Breast epithelium (tissue), 4 donors: Measurements from ENCODE around the gene TANGO6. TPM values are rescaled to one million over a fixed set of nuclear protein-coding genes. Genes with fewer than 3 reads are reported as not detected.

Source experiments
- DNase-seq, 2 donors: peaks; one replicate each; pipeline ENCODE4 v3.0.0-alpha.2; 2019; ENCODE audit warnings: low spot score in 2 of 2
- H3K27ac ChIP-seq, 2 donors: fragments of 200-600 bp; sonication (generic) in 1 of 2; one replicate each; pipeline ENCODE4 v1.5.1; 2016 to 2019; ENCODE audit warnings: mild to moderate bottlenecking in 1 of 2
- H3K27me3 ChIP-seq, 2 donors: fragments of 200-600 bp; sonication (generic) in 1 of 2; one replicate each; pipeline versions ENCODE4 v1.5.1 to v1.6.0; 2017 to 2019; ENCODE audit warnings: control low read depth in 1 of 2, mild to moderate bottlenecking in 1 of 2
- H3K36me3 ChIP-seq: fragments of 200-600 bp; one replicate; pipeline ENCODE4 v1.5.1; 2019
- H3K4me1 ChIP-seq, 2 donors: fragments of 200-600 bp; sonication (generic); one replicate each; pipeline ENCODE4 v1.5.1; 2016 to 2019; ENCODE audit warnings: control low read depth in 1 of 2
- H3K4me3 ChIP-seq, 3 donors: fragments of 200-600 bp; sonication (generic); 1 replicate in 2 of 3; 2 replicates in 1 of 3; pipeline ENCODE4 v1.5.1; 2016 to 2019; ENCODE audit warnings: mild to moderate bottlenecking in 3 of 3, moderate library complexity in 2 of 3
- H3K9me3 ChIP-seq, 2 donors: fragments of 200-600 bp; sonication (generic) in 1 of 2; one replicate each; pipeline ENCODE4 v1.5.1; 2016 to 2019; ENCODE audit warnings: control low read depth in 1 of 2
- CTCF ChIP-seq, 3 donors: fragments of 450-650 bp; IDR thresholded peaks; one replicate each; pipeline ENCODE4 v1.5.1; 2016 to 2017; ENCODE audit warnings: antibody characterized with exemption in 3 of 3, mild to moderate bottlenecking in 3 of 3, moderate library complexity in 3 of 3
- POLR2A ChIP-seq: fragments of 450-650 bp; IDR thresholded peaks from one replicate; pipeline ENCODE4 v1.6.1; 2016; ENCODE audit warnings: antibody characterized with exemption, mild to moderate bottlenecking, moderate library complexity
- POLR2AphosphoS5 ChIP-seq, 3 donors: sonication (generic); formaldehyde crosslinking; IDR thresholded peaks; one replicate each; pipeline ENCODE4 v1.6.1; 2017; ENCODE audit warnings: antibody characterized with exemption in 3 of 3
- intact Hi-C: fragments of 100-400 bp; cut with DNase I; formaldehyde crosslinking; loops from one replicate; pipeline ENCODE4 v1.15.1; 2023; ENCODE audit warnings: low total_unique reads
- total RNA-seq, 3 donors: library from RNA; depleted of rRNA; stranded (reverse); fragments of >200 nt; gene quantifications; one replicate each; pipeline ENCODE4 v1.1.0, GENCODE V29; 2016

Gene TANGO6
- total RNA-seq, 3 donors from 2014 or later: 13.4 to 26.1 (median 24.6) TPM

GRCh38 chr16:69077251-69077650 is 233.9 kb downstream of the TANGO6 start:
- intact Hi-C loops: no loop called here
- H3K4me1 ChIP-seq: no peaks in the 10 kb centered on the region
- H3K36me3 ChIP-seq: no peaks in the 10 kb centered on the region
- no peaks in the 10 kb centered on the region for H3K9me3 ChIP-seq
- H3K4me3 ChIP-seq: no peak overlapping the region
- no peak for TF ChIP-seq POLR2A
- TF ChIP-seq POLR2AphosphoS5 (IDR thresholded peaks at IDR 0.05): no peak
- no peak for TF ChIP-seq CTCF (IDR thresholded peaks at IDR 0.05)
- DNase-seq: no peak
- H3K27me3 ChIP-seq: no peaks in the 10 kb centered on the region
- H3K27ac ChIP-seq: no peak overlapping the region

GRCh38 chr16:69078073-69078472 is 234.7 kb downstream of the TANGO6 start:
- Histone ChIP-seq H3K36me3 (no peaks in the 10 kb centered on the region), H3K4me1 (no peaks in the 10 kb centered on the region), H3K9me3 (no peaks in the 10 kb centered on the region), H3K27me3 (no peaks in the 10 kb centered on the region), H3K4me3 (no peak overlapping the region), H3K27ac (no peak overlapping the region)
- TF ChIP-seq CTCF (IDR thresholded peaks at IDR 0.05): no peak
- no peak for TF ChIP-seq POLR2AphosphoS5 (IDR thresholded peaks at IDR 0.05)
- no peak for TF ChIP-seq POLR2A
- intact Hi-C loops: no loop called here
- DNase-seq: no peak

- Histone ChIP-seq H3K36me3 (no peaks in the 10 kb centered on the region), H3K27ac (no peak overlapping the region), H3K27me3 (no peaks in the 10 kb centered on the region), H3K4me3 (no peak overlapping the region), H3K4me1 (no peaks in the 10 kb centered on the region), H3K9me3 (no peaks in the 10 kb centered on the region)
- intact Hi-C loops: no loop called here
- no peak for TF ChIP-seq POLR2A
- no peak for TF ChIP-seq POLR2AphosphoS5 (IDR thresholded peaks at IDR 0.05)
- no peak for TF ChIP-seq CTCF (IDR thresholded peaks at IDR 0.05)
- no peak for DNase-seq
Observed at GRCh38 chr16:69079697-69080096, 236.4 kb downstream of the TANGO6 start.

- H3K4me1 ChIP-seq: no peaks in the 10 kb centered on the region
- no peaks in the 10 kb centered on the region for H3K27me3 ChIP-seq
- no peak for DNase-seq
- no peaks in the 10 kb centered on the region for H3K36me3 ChIP-seq
- no peaks in the 10 kb centered on the region for H3K9me3 ChIP-seq
- no peak for TF ChIP-seq CTCF (IDR thresholded peaks at IDR 0.05)
- no peak for TF ChIP-seq POLR2AphosphoS5 (IDR thresholded peaks at IDR 0.05)
- no peak for TF ChIP-seq POLR2A
- no peak overlapping the region for H3K4me3 ChIP-seq
- H3K27ac ChIP-seq: no peak overlapping the region
- intact Hi-C loops: no loop called here
Observed at GRCh38 chr16:69083306-69083941, 240.1 kb downstream of the TANGO6 start.

- Histone ChIP-seq H3K9me3 (no peaks in the 10 kb centered on the region), H3K27me3 (no peaks in the 10 kb centered on the region), H3K4me3 (no peak overlapping the region), H3K36me3 (no peaks in the 10 kb centered on the region), H3K4me1 (no peaks in the 10 kb centered on the region), H3K27ac (no peak overlapping the region)
- intact Hi-C loops: no loop called here
- DNase-seq: no peak
- TF ChIP-seq CTCF (IDR thresholded peaks at IDR 0.05): no peak
- TF ChIP-seq POLR2AphosphoS5 (IDR thresholded peaks at IDR 0.05): no peak
- TF ChIP-seq POLR2A: no peak
Observed at GRCh38 chr16:69084289-69084688, 241.0 kb downstream of the TANGO6 start.
